Activated CD4-positive, alpha-beta T cell treated with anti-CD3 and anti-CD28 coated beads for 36 hours (primary cell): ENCODE measurements around the gene MED12L. TPM values are rescaled to one million over a fixed set of nuclear protein-coding genes. Genes with fewer than 3 reads are reported as not detected.

Source experiments
- ATAC-seq: fragments of 200-7000 bp; cut with Tn5 transposase; one replicate; pipeline ENCODE4 v1.10.0; 2021; ENCODE audit warnings: mild to moderate bottlenecking, moderate library complexity
- CTCF ChIA-PET: fragments of 350-600 bp; sonication (Branson Sonifier 250); formaldehyde crosslinking; loops from one replicate; lab custom pipeline; 2021; ENCODE audit warnings: antibody characterized with exemption; lab: Charles Lee
- POLR2A ChIA-PET: fragments of 350-600 bp; sonication (Branson Sonifier 250); formaldehyde crosslinking; loops from one replicate; lab custom pipeline; 2021; ENCODE audit warnings: antibody characterized with exemption, inconsistent platforms; lab: Charles Lee
- DNase-seq: peaks from one replicate; pipeline ENCODE4 v3.0.0-alpha.2; 2020
- H3K27ac Mint-ChIP-seq: one replicate; pipeline ENCODE4 v1.8.0; 2021; ENCODE audit warnings: mixed read lengths
- H3K27me3 Mint-ChIP-seq: one replicate; pipeline ENCODE4 v1.8.0; 2021; ENCODE audit warnings: mixed read lengths
- H3K36me3 Mint-ChIP-seq: one replicate; pipeline ENCODE4 v1.8.0; 2021; ENCODE audit warnings: low read depth, mixed read lengths
- H3K4me1 Mint-ChIP-seq: one replicate; pipeline ENCODE4 v1.8.0; 2021; ENCODE audit warnings: mixed read lengths
- H3K4me3 Mint-ChIP-seq: one replicate; pipeline ENCODE4 v1.8.0; 2021; ENCODE audit warnings: mild to moderate bottlenecking, moderate library complexity, mixed read lengths
- H3K9me3 Mint-ChIP-seq: one replicate; pipeline ENCODE4 v1.8.0; 2021; ENCODE audit warnings: low read depth, mixed read lengths
- intact Hi-C, 2 experiments: fragments of 100-400 bp; cut with DNase I in 1 of 2; cut with micrococcal nuclease in 1 of 2; formaldehyde crosslinking; loops; one replicate each; pipeline versions ENCODE4 v1.14.2 to v1.15.1; 2022 to 2024; cut with DNase I, micrococcal nuclease
- total RNA-seq, 2 experiments: library from RNA; stranded (reverse); gene quantifications; one replicate each; pipeline ENCODE4 v1.2.3, GENCODE V29; 2021

Gene MED12L
- total RNA-seq, 2 experiments from 2014 or later = 2.4 to 3.0 TPM

DNA sequence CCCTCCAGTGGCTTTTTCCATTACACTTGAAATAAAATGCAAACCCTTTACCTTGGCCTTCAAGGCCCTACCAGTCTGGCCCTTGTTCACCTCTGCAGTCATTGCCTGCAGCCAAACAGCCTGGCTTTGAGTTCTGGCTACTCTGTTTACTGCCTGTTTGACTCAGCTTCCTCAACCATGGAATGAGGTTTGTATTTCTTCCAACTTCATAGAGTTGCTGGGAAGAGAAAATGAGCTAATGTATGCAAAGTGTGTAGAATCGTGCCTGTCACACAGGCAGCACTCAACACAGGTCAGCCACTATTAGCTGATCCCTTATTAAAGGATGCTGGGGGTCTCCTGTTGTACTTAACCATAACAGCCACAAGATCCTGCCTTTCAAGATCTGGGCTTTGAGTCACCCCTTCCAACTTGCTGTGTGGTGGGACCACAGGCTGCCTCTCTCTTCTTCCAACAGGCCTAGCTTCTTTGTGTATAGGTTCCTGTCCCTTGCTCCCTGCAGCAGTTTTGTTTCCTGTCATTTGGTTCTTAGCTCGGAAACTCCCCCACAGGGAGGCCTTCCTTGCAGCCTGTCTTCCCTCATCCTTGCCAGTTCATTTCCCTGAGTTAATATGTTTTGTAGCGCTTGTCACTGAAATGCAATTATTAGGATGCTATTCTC is 6.4 kb downstream of the MED12L start:
- no peaks in the 10 kb centered on the region for H3K9me3 Mint-ChIP-seq
- POLR2A ChIA-PET = no interaction called here
- peaks cover 3% of the 10 kb centered on the region for H3K4me1 Mint-ChIP-seq
- CTCF ChIA-PET = interaction anchor here (1.1 to 2.0 kb wide), 2 partner anchors 9 to 166 kb away, joined by 3 to 4 read pairs; no protein-coding TSS in a partner anchor
- ATAC-seq = no peak
- no peak overlapping the region for H3K4me3 Mint-ChIP-seq
- DNase-seq = no peak
- no peaks in the 10 kb centered on the region for H3K36me3 Mint-ChIP-seq
- H3K27ac Mint-ChIP-seq = no peak overlapping the region
- intact Hi-C loops = no loop called here
- H3K27me3 Mint-ChIP-seq = peaks cover 21% of the 10 kb centered on the region

DNA sequence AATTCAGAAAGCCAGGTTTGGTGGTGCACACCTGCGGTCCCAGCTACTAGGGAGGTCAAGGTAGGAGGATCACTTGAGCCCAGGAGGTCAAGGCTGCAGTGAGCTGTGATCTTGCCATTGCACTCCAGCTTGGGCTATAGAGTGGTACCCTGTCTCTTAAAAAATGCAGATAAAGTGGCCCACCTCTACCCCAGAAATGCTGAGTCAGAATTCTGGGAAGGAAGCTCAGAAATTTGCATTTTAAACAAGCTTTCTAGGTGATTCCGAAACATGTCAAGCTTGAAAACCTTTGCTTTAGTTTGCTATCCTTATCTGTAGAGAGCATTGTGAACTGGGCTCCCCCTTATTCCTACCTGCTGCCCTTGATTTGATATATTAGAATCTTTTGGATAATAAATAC is 7.7 kb downstream of the MED12L start:
- ChIA-PET CTCF (interaction anchor here (1.0 to 2.0 kb wide), 3 partner anchors 9 to 167 kb away, joined by 3 to 4 read pairs (median 3); no protein-coding TSS in a partner anchor), POLR2A (no interaction called here)
- Mint-ChIP-seq H3K27ac (no peak overlapping the region), H3K4me1 (no peaks in the 10 kb centered on the region), H3K9me3 (no peaks in the 10 kb centered on the region), H3K27me3 (peaks cover 15% of the 10 kb centered on the region), H3K4me3 (no peak overlapping the region), H3K36me3 (no peaks in the 10 kb centered on the region)
- DNase-seq (no peak), ATAC-seq (no peak)
- intact Hi-C loops = no loop called here

DNA sequence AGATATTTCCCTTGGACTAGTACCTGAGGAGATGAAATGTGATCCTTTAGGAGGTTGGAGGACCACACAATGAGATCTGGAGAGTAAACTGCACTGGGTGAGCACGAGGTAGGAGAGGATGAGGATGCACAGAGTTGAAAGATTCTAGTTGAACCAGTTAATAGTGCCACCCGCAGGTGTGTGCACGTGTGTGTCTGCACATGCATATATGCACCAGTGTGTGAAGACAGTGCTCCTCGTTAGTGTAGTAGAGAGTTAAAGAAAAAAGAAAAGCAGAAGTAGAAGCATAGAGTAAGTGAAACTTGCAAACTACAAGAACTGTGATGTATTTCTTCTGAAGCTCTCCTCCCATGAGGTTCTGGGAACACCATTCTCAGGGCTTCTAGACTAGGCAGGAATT is 8.4 kb downstream of the MED12L start:
- Mint-ChIP-seq H3K27me3 (peaks cover 18% of the 10 kb centered on the region), H3K27ac (no peak overlapping the region), H3K9me3 (peaks cover 5% of the 10 kb centered on the region), H3K36me3 (peaks cover 3% of the 10 kb centered on the region), H3K4me1 (no peaks in the 10 kb centered on the region), H3K4me3 (no peak overlapping the region)
- ATAC-seq = no peak
- ChIA-PET POLR2A (no interaction called here), CTCF (interaction anchor here (2.0 kb wide), 1 partner anchor 11 kb away, joined by 4 read pairs; no protein-coding TSS in a partner anchor)
- intact Hi-C loops = no loop called here
- DNase-seq = no peak

DNA sequence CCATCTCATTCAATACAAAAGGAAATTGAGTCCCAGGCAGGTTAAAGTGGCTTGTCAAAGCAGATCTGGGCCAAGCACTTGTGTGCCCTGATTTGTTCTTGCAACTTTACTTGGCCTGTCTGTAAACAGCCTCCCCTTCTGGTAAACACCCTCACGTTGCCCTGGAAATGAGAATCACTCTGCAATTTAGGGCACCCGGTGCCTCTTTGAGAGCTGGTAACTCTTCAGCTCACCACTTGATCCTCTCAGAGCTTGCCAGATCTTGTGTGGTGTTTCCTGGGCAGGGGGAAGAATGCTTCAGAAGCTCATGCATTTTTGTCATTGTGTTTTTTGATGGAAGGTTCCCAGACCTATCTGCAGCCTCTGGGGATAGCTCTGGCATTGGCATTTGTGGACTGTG is 11.3 kb downstream of the MED12L start:
- POLR2A ChIA-PET = no interaction called here
- H3K4me1 Mint-ChIP-seq = no peaks in the 10 kb centered on the region
- no peak overlapping the region for H3K27ac Mint-ChIP-seq
- H3K27me3 Mint-ChIP-seq = peaks cover 28% of the 10 kb centered on the region
- H3K4me3 Mint-ChIP-seq = no peak overlapping the region
- CTCF ChIA-PET = no interaction called here
- H3K9me3 Mint-ChIP-seq = peaks cover 6% of the 10 kb centered on the region
- DNase-seq (no peak), ATAC-seq (no peak)
- intact Hi-C loops = no loop called here
- peaks cover 3% of the 10 kb centered on the region for H3K36me3 Mint-ChIP-seq

DNA sequence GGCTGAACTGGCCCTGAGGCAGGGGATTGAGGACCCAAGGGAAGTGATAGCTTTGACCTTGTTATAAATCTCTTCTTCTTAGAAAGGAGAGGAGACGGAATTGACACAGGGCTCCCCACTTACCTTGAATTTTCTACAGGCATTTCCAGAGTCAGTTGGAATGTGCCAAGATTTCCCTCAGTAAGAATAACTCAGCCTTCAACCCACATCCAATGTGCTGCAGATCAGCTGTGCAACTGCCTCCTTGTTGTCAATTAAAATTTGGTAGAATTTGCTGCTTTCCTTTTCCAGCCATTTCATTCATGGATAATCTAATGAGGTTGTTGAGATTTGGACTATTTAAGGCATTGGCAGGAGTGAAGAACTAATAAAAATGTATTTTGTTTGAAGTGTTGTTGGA is 14.6 kb downstream of the MED12L start:
- peaks cover 3% of the 10 kb centered on the region for H3K36me3 Mint-ChIP-seq
- ChIA-PET POLR2A (no interaction called here), CTCF (no interaction called here)

DNA sequence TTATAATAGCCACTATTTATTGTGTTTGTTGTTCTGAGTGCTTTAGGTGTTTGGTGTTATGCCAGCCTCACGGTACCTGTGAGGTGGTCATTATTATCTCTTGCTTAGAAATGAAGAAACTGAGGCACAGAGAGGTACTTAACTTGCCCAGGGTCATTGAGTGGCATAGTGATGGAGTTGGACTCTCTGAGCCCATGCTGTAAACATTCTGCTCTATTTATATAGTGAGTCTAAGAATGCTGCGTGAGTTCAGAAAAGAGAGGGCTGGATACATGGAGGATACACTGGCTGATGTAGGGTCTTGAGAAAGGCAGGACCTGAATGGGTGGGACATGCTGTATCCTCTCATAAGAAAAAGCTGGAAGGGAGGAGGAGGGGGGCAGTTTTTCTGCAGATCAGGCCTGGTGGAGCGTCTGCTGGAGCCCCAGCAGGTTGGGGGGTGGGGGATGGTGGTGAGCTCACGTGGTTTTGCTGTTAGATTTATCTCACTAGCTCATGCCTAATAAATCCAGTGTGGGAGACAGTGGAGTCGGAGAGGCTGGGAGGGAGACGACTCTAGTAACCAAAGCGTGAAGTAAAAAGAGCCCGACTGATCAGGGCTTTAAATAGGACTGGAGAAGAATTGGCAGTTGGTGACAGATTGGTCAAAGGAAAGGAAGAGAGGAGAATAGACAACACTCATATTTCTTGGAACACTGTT is 16.0 kb downstream of the MED12L start:
- ATAC-seq (no peak), DNase-seq (no peak)
- peaks cover 6% of the 10 kb centered on the region for H3K9me3 Mint-ChIP-seq
- POLR2A ChIA-PET = no interaction called here
- no peaks in the 10 kb centered on the region for H3K4me1 Mint-ChIP-seq
- no peak overlapping the region for H3K27ac Mint-ChIP-seq
- H3K27me3 Mint-ChIP-seq = peaks cover 22% of the 10 kb centered on the region
- peaks cover 3% of the 10 kb centered on the region for H3K36me3 Mint-ChIP-seq
- H3K4me3 Mint-ChIP-seq = no peak overlapping the region
- CTCF ChIA-PET = interaction anchor here (0.6 to 1.1 kb wide), 2 partner anchors 12 to 278 kb away, joined by 3 read pairs; no protein-coding TSS in a partner anchor
- intact Hi-C loops = no loop called here

More for the DNA sequence above, 14.6 kb downstream of the MED12L start:
- Mint-ChIP-seq H3K4me1 (no peaks in the 10 kb centered on the region), H3K4me3 (no peak overlapping the region), H3K27ac (no peak overlapping the region), H3K9me3 (peaks cover 6% of the 10 kb centered on the region), H3K27me3 (peaks cover 22% of the 10 kb centered on the region)
- ATAC-seq (no peak), DNase-seq (no peak)
- intact Hi-C loops = no loop called here

DNA sequence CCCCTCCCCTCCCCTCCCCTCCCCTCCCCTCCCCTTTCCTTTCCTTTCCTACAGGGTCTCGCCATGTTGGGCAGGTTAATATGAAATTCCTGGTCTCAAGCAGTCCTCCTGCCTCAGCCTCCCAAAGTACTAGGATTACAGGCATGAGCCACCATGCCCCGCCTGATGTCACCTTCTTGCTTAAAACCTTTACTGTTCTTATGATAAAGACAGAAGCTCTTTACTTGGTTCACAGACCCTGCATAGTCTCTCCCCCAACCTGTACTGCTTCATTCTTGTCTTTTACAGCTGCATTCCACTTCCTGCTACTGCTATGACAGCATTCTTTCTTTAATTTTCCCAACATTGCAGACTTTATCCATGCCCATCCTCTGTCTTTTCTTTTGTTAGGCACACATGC is 20.8 kb downstream of the MED12L start:
- ATAC-seq (no peak), DNase-seq (no peak)
- no peak overlapping the region for H3K27ac Mint-ChIP-seq
- intact Hi-C loops = no loop called here
- CTCF ChIA-PET = interaction anchor here (0.7 kb wide), 2 partner anchors 108 to 176 kb away, joined by 3 to 4 read pairs; no protein-coding TSS in a partner anchor
- H3K27me3 Mint-ChIP-seq = peaks cover 9% of the 10 kb centered on the region
- no peaks in the 10 kb centered on the region for H3K36me3 Mint-ChIP-seq
- POLR2A ChIA-PET = interaction anchor here (0.6 kb wide), 1 partner anchor 42 kb away, joined by 3 read pairs; no protein-coding TSS in a partner anchor
- H3K4me3 Mint-ChIP-seq = no peak overlapping the region
- peaks cover 3% of the 10 kb centered on the region for H3K9me3 Mint-ChIP-seq
- H3K4me1 Mint-ChIP-seq = no peaks in the 10 kb centered on the region

DNA sequence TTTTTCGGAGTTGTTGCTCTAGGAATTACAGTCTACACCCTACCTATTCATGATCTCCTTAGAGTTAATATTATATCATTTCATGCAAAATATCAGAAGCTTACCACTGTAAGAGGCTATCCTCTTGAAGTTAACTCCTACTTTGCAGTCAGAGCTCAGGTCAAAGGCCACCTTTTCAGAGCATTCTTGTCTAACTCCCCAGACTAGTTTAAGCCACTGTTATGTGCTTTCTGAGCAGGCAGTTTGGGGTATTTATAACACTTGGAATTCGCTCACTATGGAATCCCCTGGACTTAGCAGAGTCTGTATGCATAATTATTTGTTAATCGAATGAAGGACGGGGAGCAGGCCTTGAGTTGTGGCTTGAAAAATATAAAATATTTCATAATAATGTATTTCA is 21.7 kb downstream of the MED12L start:
- Mint-ChIP-seq H3K27me3 (peaks cover 4% of the 10 kb centered on the region), H3K27ac (no peak overlapping the region), H3K4me3 (no peak overlapping the region), H3K36me3 (no peaks in the 10 kb centered on the region), H3K4me1 (no peaks in the 10 kb centered on the region), H3K9me3 (peaks cover 3% of the 10 kb centered on the region)
- ATAC-seq (no peak), DNase-seq (no peak)
- intact Hi-C loops = no loop called here
- ChIA-PET POLR2A (interaction anchor here (0.6 kb wide), 1 partner anchor 42 kb away, joined by 3 read pairs; no protein-coding TSS in a partner anchor), CTCF (interaction anchor here (0.7 kb wide), 3 partner anchors 109 to 294 kb away, joined by 3 to 4 read pairs (median 3); no protein-coding TSS in a partner anchor)

DNA sequence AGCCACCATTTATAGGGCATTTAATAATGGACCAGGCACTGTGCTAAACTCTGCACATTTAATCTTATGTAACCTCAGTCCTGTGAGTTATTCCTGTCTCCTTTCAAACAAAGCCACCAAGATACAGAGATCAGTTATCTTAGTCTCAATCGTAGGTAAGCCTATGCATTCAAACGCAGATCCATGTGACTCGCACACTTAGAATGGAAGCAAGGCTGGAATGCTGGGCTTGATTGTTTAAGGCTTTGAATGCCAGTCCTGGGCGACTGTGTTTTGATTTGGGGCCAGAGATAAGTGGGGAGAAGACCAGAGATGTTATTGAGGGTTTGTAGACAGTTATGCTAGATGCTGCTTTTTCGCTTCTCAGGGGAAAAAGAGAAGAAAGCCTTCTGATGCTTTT is 22.2 kb downstream of the MED12L start:
- no peak for ATAC-seq
- Mint-ChIP-seq H3K4me1 (no peaks in the 10 kb centered on the region), H3K4me3 (no peak overlapping the region), H3K27ac (no peak overlapping the region), H3K27me3 (peaks cover 4% of the 10 kb centered on the region), H3K9me3 (peaks cover 3% of the 10 kb centered on the region), H3K36me3 (no peaks in the 10 kb centered on the region)
- intact Hi-C loops = no loop called here
- DNase-seq = no peak
- ChIA-PET CTCF (no interaction called here), POLR2A (no interaction called here)

DNA sequence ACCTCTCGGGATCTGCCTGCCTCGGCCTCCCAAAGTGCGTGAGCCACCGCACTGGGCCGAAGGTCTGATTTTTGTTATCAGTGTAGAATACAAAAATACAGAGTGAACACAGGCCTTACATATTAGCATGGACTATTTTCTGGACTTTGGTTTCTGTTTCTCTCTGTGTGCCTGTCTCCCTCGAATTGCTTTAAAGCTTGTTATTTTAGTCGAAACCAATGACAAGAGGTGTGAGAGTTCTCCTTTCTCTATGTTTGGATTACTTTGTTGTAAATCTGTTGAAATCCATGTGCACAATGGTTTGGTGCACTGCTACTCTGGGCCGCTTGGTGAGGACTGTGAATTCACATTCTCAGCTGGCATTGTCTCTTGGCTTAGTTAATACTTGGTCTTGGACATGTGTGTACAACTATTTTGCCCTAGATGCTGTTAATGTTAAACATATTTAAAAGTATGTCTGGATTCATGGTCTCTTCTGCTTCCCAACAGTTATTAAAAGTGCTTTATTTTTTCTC is 23.9 kb downstream of the MED12L start:
- H3K27me3 Mint-ChIP-seq = peaks cover 4% of the 10 kb centered on the region
- no peak overlapping the region for H3K4me3 Mint-ChIP-seq
- intact Hi-C loops = no loop called here
- no peaks in the 10 kb centered on the region for H3K4me1 Mint-ChIP-seq
- no peak overlapping the region for H3K27ac Mint-ChIP-seq
- POLR2A ChIA-PET = no interaction called here
- ATAC-seq = no peak
- no peaks in the 10 kb centered on the region for H3K36me3 Mint-ChIP-seq
- DNase-seq = no peak
- CTCF ChIA-PET = interaction anchor here (1.2 kb wide), 1 partner anchor 23 kb away, joined by 4 read pairs; no protein-coding TSS in a partner anchor
- peaks cover 3% of the 10 kb centered on the region for H3K9me3 Mint-ChIP-seq

DNA sequence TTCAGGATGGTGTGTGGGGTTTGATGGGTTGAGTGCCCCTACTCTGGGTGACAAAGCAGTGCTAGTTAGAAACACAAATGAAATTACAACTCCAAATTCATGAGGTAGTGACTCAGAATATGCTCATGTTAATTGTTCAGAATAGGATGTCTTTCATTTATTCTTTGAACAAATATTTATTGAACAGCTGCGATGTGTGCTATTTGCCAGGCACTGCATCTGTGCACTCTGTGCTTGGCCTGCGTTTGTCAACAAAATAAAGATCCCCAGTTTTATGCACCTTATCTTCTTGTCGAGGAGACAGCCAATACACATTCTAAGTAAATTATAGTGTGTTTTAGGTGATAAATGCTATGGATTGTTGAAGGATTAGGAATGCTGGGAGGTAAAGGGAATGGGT is 27.3 kb downstream of the MED12L start:
- Mint-ChIP-seq H3K36me3 (no peaks in the 10 kb centered on the region), H3K4me3 (no peak overlapping the region), H3K4me1 (no peaks in the 10 kb centered on the region), H3K27me3 (peaks cover 4% of the 10 kb centered on the region), H3K9me3 (peaks cover 2% of the 10 kb centered on the region), H3K27ac (no peak overlapping the region)
- CTCF ChIA-PET = no interaction called here
- no peak for ATAC-seq
- no peak for DNase-seq
- intact Hi-C loops = no loop called here
- POLR2A ChIA-PET = no interaction called here
